Stomach (tissue), 4 donors: ENCODE results near the gene CERS6.

Experiments
- CTCF ChIP-seq, 7 experiments: fragments of 450-650 bp in 4 of 7; fragments of 200-600 bp in 3 of 7; sonication (generic) in 3 of 7; IDR thresholded peaks; one replicate each; pipeline ENCODE4 v1.5.1; 2016 to 2019; ENCODE audit warnings: antibody characterized with exemption in 7 of 7, control low read depth in 2 of 7, mild to moderate bottlenecking in 1 of 7
- EP300 ChIP-seq: sonication (generic); formaldehyde crosslinking; IDR thresholded peaks from one replicate; pipeline ENCODE4 v1.6.1; 2017; ENCODE audit warnings: antibody characterized with exemption
- POLR2A ChIP-seq, 4 donors: fragments of 450-650 bp; IDR thresholded peaks; one replicate each; pipeline ENCODE4 v1.6.1; 2016; ENCODE audit warnings: antibody characterized with exemption in 4 of 4, control low read depth in 2 of 4, mild to moderate bottlenecking in 1 of 4, moderate library complexity in 1 of 4
- POLR2AphosphoS5 ChIP-seq, 3 donors: sonication (generic); formaldehyde crosslinking; IDR thresholded peaks; one replicate each; pipeline ENCODE4 v1.6.1; 2016; ENCODE audit warnings: antibody characterized with exemption in 3 of 3

- TF ChIP-seq POLR2A (IDR thresholded peaks at IDR 0.05) (no peak), CTCF (IDR thresholded peaks at IDR 0.05) (no peak), POLR2AphosphoS5 (IDR thresholded peaks at IDR 0.05) (no peak), EP300 (no peak)
Measured at GRCh38 chr2:168809537-168809936, 353.5 kb downstream of the CERS6 start.
